Transverse colon (tissue), 4 donors: Measurements from ENCODE around the gene LRP1.

Experiments
- CTCF ChIP-seq, 5 experiments: fragments of 200-600 bp in 3 of 5; fragments of 450-650 bp in 2 of 5; sonication (generic) in 3 of 5; IDR thresholded peaks; 1 replicate in 2 of 5; 2 replicates in 3 of 5; pipeline ENCODE4 v1.5.1; 2016 to 2017; ENCODE audit warnings: antibody characterized with exemption in 5 of 5, inconsistent platforms in 3 of 5, mild to moderate bottlenecking in 2 of 5, moderate library complexity in 1 of 5
- EP300 ChIP-seq: sonication (generic); formaldehyde crosslinking; IDR thresholded peaks from one replicate; pipeline ENCODE4 v1.6.1; 2017; ENCODE audit warnings: antibody characterized with exemption, low read depth
- POLR2A ChIP-seq: fragments of 450-650 bp; IDR thresholded peaks from one replicate; pipeline ENCODE4 v1.6.1; 2016; ENCODE audit warnings: antibody characterized with exemption, mild to moderate bottlenecking, moderate library complexity
- POLR2AphosphoS5 ChIP-seq, 3 donors: sonication (generic); formaldehyde crosslinking; IDR thresholded peaks; one replicate each; pipeline ENCODE4 v1.6.1; 2016; ENCODE audit warnings: antibody characterized with exemption in 3 of 3

DNA sequence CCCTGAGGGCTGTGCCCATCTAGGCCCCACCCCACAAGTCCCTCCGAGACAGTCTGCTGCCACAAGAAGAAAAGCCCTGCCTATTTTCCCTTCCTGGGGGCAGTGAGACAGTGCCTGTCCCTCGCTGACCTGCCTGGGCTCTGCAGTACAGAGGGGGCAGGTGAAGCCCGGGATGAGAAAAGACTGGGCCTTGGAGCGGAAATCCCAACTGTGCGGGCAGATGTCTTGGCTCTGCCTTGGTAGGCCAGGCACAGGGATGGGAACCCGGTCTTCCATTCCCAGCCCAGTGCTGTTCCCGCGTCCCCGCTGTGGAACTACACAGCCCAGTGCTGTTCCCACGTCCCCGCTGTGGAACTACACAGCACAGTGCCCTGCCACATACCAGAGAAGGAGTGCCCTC, 75.5 kb downstream of the LRP1 start:
- TF ChIP-seq CTCF (IDR thresholded peaks at IDR 0.05) = no peak
- no peak for TF ChIP-seq POLR2AphosphoS5 (IDR thresholded peaks at IDR 0.05)
- TF ChIP-seq EP300 = no peak
- no peak for TF ChIP-seq POLR2A
